SK-N-MC (cell line): ENCODE measurements around the gene KYNU.
A peak's percentile ranks its signal among the peaks of the same experiment; 100 is the strongest.

Source experiments
- DNase-seq: peaks from one replicate; pipeline ENCODE4 v3.0.0-alpha.2; 2011; ENCODE audit warnings: low read depth, low spot score
- H3K27ac ChIP-seq: fragments of 200-600 bp; sonication (generic); 2 replicates; pipeline ENCODE4 v1.5.1; 2016; ENCODE audit warnings: mixed run types
- H3K36me3 ChIP-seq: fragments of 200-600 bp; sonication (generic); 2 replicates; pipeline ENCODE4 v1.6.1; 2017; ENCODE audit warnings: antibody characterized with exemption, low read length, mixed read lengths; ENCODE audit not compliant: insufficient read depth
- H3K4me3 ChIP-seq: fragments of 200-600 bp; sonication (generic); 2 replicates; pipeline ENCODE4 v1.5.1; 2016
- H3K9ac ChIP-seq: fragments of 200-600 bp; sonication (generic); 2 replicates; pipeline ENCODE4 v1.8.0; 2017; ENCODE audit warnings: mixed run types, mixed read lengths; ENCODE audit not compliant: insufficient read length
- H3K9me3 ChIP-seq: fragments of 200-600 bp; sonication (generic); 2 replicates; pipeline ENCODE4 v1.6.1; 2017; ENCODE audit warnings: low read depth, mild to moderate bottlenecking, antibody characterized with exemption, low read length, moderate library complexity, mixed read lengths
- EZH2 ChIP-seq: fragments of 200-600 bp; sonication (generic); IDR thresholded peaks from one replicate; pipeline ENCODE4 v1.6.1; 2017; ENCODE audit warnings: antibody characterized with exemption
- FOXP2 ChIP-seq: optimal IDR thresholded peaks from 2 replicates; pipeline ENCODE3; 2011; ENCODE audit warnings: mild to moderate bottlenecking, moderate library complexity; ENCODE audit not compliant: insufficient read depth; ENCODE audit errors: extremely low read length, control extremely low read depth
- POLR2AphosphoS5 ChIP-seq: IDR thresholded peaks from 2 replicates; pipeline ENCODE4 v1.6.1; 2012; ENCODE audit warnings: mild to moderate bottlenecking, low read depth, low read length, borderline replicate concordance

The KYNU gene

GRCh38 chr2:142869461-142870106 lies 7.9 kb upstream of the KYNU start:
- TF ChIP-seq POLR2AphosphoS5 (no peak), EZH2 (no peak), FOXP2 (no peak)
- H3K9me3 ChIP-seq: no peaks in the 10 kb centered on the region
- no peak overlapping the region for H3K27ac ChIP-seq
- H3K4me3 ChIP-seq: no peak overlapping the region
- DNase-seq: no peak
- H3K9ac ChIP-seq: no peak overlapping the region
- no peaks in the 10 kb centered on the region for H3K36me3 ChIP-seq

- no peak for DNase-seq
- TF ChIP-seq POLR2AphosphoS5: no peak
- TF ChIP-seq FOXP2: no peak
- TF ChIP-seq EZH2: no peak
- H3K27ac ChIP-seq: peak overlapping the region; percentile 12; the same call in 1 of the 2 replicates
- no peaks in the 10 kb centered on the region for H3K9me3 ChIP-seq
- no peak overlapping the region for H3K4me3 ChIP-seq
- no peak overlapping the region for H3K9ac ChIP-seq
- H3K36me3 ChIP-seq: no peaks in the 10 kb centered on the region
Observed at GRCh38 chr2:142870526-142870925, 6.9 kb upstream of the KYNU start.

- Histone ChIP-seq H3K4me3 (no peak overlapping the region), H3K9me3 (no peaks in the 10 kb centered on the region), H3K9ac (no peak overlapping the region), H3K27ac (no peak overlapping the region), H3K36me3 (no peaks in the 10 kb centered on the region)
- DNase-seq: no peak
- no peak for TF ChIP-seq POLR2AphosphoS5
- TF ChIP-seq EZH2: no peak
- TF ChIP-seq FOXP2: no peak
Observed at GRCh38 chr2:142871396-142871795, 6.1 kb upstream of the KYNU start.

GRCh38 chr2:142872882-142873724 lies 4.4 kb upstream of the KYNU start:
- no peak overlapping the region for H3K9ac ChIP-seq
- TF ChIP-seq EZH2 (no peak), POLR2AphosphoS5 (no peak), FOXP2 (no peak)
- H3K4me3 ChIP-seq: peak overlapping the region; percentile 60
- H3K27ac ChIP-seq: peak overlapping the region; percentile 95
- H3K9me3 ChIP-seq: no peaks in the 10 kb centered on the region
- no peaks in the 10 kb centered on the region for H3K36me3 ChIP-seq
- DNase-seq: no peak

GRCh38 chr2:142873831-142874287 lies 3.6 kb upstream of the KYNU start:
- TF ChIP-seq EZH2 (no peak), POLR2AphosphoS5 (no peak), FOXP2 (no peak)
- Histone ChIP-seq H3K9me3 (no peaks in the 10 kb centered on the region), H3K4me3 (peak overlapping the region; percentile 60), H3K27ac (peak overlapping the region; percentile 95), H3K36me3 (no peaks in the 10 kb centered on the region), H3K9ac (no peak overlapping the region)
- DNase-seq: peak; percentile 37

GRCh38 chr2:142874293-142874814 lies 3.1 kb upstream of the KYNU start:
- Histone ChIP-seq H3K9ac (peak overlapping the region; percentile 1), H3K27ac (peak overlapping the region; percentile 95), H3K36me3 (no peaks in the 10 kb centered on the region), H3K4me3 (peak overlapping the region; percentile 60), H3K9me3 (no peaks in the 10 kb centered on the region)
- TF ChIP-seq EZH2: no peak
- TF ChIP-seq POLR2AphosphoS5: no peak; the same call in 1 of the 2 replicates
- no peak for TF ChIP-seq FOXP2
- DNase-seq: peak; percentile 91

GRCh38 chr2:142875010-142875409 lies 2.5 kb upstream of the KYNU start:
- Histone ChIP-seq H3K27ac (peak overlapping the region; percentile 95), H3K9me3 (no peaks in the 10 kb centered on the region), H3K9ac (peak overlapping the region; percentile 1), H3K4me3 (no peak overlapping the region; the same call in 1 of the 2 replicates), H3K36me3 (no peaks in the 10 kb centered on the region)
- no peak for DNase-seq
- no peak for TF ChIP-seq FOXP2
- no peak for TF ChIP-seq POLR2AphosphoS5

- Histone ChIP-seq H3K9ac (no peak overlapping the region), H3K9me3 (no peaks in the 10 kb centered on the region), H3K36me3 (no peaks in the 10 kb centered on the region), H3K27ac (no peak overlapping the region), H3K4me3 (no peak overlapping the region)
- no peak for DNase-seq
- TF ChIP-seq FOXP2 (no peak), POLR2AphosphoS5 (no peak), EZH2 (no peak)
Observed at GRCh38 chr2:142875652-142876051, 1.8 kb upstream of the KYNU start.
